ENCODE data around the gene C22orf23.
"Not testable (repeated sequence)": the region's sequence is repeated elsewhere in the genome, so short reads cannot be mapped to it uniquely, and the experiment has no call there.

Gene C22orf23

DNA sequence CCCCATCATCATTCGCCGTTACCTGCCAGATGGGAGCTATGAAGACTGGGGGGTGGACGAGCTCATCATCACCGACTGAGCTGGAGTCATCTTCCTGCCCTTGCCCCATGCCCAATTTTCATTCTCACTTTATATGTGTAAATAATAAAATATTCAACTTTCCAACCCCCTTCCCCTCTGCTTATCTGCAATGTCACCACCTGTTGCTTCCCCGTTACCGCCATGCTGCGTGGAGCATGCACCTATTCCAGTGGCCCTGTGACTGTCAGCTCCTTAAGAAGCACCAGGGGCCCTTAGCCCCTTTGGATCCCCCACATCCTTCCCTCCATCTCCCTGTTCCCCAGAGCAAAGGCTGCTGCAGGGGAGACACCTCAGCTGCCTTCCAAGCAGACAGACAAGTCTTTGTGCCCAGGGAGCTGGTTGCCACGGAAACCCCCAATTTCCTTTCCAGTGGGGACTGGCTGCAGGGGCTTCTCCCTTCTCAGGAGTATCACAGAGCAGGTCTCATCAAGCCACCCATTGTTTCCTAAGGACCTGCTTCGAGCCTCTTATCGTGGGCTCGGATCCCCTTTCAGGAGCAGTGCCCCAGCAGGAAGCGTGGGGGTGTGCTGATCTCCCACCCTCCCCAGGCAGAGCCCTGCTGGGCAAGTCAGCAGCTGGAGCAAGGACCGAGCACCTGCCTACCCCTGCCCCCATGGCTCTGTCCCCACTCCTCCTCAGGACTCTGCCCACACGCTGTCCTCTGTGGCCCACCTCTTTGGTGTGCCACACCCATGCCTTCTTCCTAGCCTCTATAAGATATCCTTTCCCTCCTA is 14.4 kb upstream of the C22orf23 start:
- no peak overlapping the region for H3K4me3 ChIP-seq (ENCODE audit: low read depth, low read length)
- DNase-seq (ENCODE audit: low read depth), result no peak
- TF ChIP-seq, protein P1, sequence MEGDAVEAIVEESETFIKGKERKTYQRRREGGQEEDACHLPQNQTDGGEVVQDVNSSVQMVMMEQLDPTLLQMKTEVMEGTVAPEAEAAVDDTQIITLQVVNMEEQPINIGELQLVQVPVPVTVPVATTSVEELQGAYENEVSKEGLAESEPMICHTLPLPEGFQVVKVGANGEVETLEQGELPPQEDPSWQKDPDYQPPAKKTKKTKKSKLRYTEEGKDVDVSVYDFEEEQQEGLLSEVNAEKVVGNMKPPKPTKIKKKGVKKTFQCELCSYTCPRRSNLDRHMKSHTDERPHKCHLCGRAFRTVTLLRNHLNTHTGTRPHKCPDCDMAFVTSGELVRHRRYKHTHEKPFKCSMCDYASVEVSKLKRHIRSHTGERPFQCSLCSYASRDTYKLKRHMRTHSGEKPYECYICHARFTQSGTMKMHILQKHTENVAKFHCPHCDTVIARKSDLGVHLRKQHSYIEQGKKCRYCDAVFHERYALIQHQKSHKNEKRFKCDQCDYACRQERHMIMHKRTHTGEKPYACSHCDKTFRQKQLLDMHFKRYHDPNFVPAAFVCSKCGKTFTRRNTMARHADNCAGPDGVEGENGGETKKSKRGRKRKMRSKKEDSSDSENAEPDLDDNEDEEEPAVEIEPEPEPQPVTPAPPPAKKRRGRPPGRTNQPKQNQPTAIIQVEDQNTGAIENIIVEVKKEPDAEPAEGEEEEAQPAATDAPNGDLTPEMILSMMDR (IDR thresholded peaks at IDR 0.05; ENCODE audit: insufficient read depth, low read depth, low read length, missing control alignments), result no peak

DNA sequence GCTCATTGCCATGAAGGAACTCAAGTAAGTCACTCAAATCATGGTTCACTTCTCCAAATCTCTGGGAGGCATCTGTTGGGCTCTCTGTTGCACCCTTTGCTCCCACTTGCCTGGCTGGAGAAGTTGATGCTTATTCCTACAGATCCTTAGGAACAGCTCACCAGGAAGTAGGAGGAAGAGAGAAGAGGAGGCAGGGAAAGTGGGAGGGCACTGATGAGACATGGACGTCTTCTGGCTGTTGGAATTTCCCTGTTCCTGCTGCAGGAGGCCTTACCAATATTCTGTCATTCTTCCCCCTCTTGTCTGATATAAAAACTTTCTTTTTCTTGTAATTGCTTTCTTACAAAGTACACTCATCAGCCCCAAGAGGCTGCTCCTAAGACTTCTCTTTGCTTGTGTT is 13.7 kb upstream of the C22orf23 start:
- DNase-seq (ENCODE audit: low read depth), result no peak
- TF ChIP-seq, protein P1 (IDR thresholded peaks at IDR 0.05; ENCODE audit: insufficient read depth, low read depth, low read length, missing control alignments), result no peak
- H3K4me3 ChIP-seq (ENCODE audit: low read depth, low read length), result no peak overlapping the region

DNA sequence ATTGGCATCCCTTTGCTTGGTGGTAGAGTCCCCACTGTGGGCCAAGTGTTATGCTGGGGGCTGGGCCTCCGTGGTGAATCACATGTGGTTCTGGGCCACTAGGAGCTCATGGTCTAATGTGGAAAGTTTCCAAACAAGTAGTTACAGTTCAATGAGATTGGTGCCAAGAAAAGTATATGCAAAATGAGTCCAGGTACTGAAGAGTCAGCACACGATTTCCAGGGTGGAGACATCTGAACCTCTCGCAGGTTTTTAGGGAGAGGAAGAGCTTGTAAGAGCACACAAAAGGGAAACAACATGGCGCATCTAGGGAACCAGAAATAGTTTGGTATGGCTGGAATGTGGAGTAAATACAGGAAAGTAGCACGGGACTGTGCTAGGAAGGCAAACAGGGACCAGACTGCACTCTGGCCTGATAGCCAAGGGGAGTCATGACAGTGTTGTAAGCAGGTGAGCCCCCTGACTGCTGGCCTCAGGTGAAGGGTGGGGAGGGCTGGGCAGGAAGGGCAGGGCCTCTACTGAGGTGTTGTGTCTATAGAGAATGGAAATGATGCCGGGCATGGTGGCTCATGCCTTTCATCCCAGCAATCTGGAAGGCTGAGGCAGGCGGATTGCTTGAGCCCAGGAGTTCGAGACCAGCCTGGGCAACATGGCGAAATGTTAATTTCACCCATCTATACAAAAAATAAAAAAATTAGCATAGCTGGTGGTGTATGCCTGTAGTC is 12.7 kb upstream of the C22orf23 start:
- TF ChIP-seq, protein P1 (IDR thresholded peaks at IDR 0.05; ENCODE audit: insufficient read depth, low read depth, low read length, missing control alignments), result no peak
- no peak overlapping the region for H3K4me3 ChIP-seq (ENCODE audit: low read depth, low read length)
- no peak for DNase-seq (ENCODE audit: low read depth)

DNA sequence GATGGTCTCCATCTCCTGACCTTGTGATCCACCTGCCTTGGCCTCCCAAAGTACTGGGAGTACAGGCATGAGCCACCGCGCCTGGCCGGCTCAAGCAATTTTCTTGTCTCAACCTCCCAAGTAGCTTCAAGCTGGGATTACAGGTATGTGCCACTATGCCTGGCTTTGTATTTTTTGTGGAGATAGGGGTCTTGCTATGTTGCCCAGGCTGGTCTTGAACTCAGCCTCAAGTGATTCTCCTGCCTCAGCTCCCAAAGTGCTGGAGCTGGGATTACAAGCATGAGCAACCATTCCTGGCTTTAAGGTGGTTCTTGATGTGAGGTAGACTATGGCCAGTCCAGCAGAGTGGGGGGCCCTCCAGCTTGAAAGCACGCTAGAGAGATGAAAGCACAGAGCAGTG is 7.7 kb upstream of the C22orf23 start:
- TF ChIP-seq, protein P1 (IDR thresholded peaks at IDR 0.05; ENCODE audit: insufficient read depth, low read depth, low read length, missing control alignments), result no peak
- H3K4me3 ChIP-seq (ENCODE audit: low read depth, low read length), result no peak overlapping the region
- DNase-seq (ENCODE audit: low read depth), result no peak

DNA sequence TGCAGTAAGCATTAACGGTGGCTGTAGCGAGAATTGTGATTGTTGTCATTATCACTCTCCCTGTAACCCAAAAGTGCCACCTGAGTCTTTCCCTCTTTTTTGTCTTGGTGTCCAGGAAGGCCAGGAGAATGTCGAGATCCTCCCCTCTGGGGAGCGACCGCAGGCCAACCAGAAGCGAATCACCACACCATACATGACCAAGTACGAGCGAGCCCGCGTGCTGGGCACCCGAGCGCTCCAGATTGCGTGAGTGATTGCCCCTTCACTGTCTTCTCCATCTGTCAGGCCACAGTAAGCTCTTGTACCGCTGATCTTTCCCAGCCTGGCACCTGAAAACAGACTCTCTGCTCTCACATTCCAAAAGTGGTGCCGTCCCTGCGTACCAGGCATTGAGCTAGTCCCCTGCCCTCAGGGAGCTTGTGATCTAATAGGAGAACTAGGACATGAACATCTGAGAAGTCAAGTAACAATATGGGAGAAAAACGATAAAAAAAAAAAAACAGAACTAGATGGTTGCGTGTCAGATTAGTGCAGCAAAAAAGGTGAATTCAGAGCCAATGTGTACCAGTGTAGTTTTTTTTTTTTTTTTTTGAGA is 5.9 kb upstream of the C22orf23 start:
- TF ChIP-seq, protein P1 (IDR thresholded peaks at IDR 0.05; ENCODE audit: insufficient read depth, low read depth, low read length, missing control alignments), result no peak
- H3K4me3 ChIP-seq (ENCODE audit: low read depth, low read length), result no peak overlapping the region
- no peak for DNase-seq (ENCODE audit: low read depth)

DNA sequence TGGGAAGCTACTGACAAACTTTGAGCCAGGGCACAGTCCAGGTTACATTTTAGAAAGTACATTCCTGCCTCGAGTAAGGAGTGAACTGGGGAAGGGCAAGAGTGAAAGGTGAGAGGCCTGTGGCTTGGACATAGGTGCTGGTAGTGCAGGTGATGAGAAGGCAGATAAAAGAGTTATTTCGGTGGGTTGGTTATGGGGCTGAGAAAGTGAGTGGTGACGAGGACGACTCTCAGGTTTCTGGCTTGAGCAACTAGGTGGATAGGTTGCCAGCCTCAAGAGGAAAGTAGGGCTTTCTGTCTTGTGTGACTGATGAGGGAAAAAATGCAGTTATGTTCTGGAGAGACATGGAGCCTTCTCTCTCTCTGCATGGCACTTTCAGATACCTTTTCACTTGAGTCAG is 3.8 kb upstream of the C22orf23 start:
- no peak for DNase-seq (ENCODE audit: low read depth)
- no peak overlapping the region for H3K4me3 ChIP-seq (ENCODE audit: low read depth, low read length)
- TF ChIP-seq, protein P1 (IDR thresholded peaks at IDR 0.05; ENCODE audit: insufficient read depth, low read depth, low read length, missing control alignments), result no peak

DNA sequence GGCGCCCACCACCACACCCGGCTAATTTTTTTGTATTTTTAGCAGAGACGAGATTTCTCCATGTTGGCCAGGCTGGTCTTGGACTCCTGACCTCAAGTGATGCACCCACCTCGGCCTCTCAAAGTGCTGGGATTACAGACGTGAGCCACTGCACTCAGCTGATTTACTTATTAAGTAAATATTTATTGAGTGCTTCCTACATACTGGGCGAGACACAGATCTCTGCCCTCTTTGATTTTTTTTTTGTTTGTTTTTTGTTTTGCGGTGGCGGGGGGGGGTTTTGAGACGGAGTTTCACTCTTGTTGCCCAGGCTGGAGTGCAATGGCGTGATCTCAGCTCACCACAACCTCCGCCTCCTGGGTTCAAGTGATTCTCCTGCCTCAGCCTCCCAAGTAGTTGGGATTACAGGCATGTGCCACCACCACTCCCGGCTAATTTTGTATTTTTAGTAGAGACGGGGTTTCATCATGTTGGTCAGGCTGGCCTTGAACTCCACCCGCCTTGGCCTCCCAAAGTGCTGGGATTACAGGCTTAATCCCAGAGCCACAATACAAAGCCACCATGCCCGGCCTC is 2.5 kb upstream of the C22orf23 start:
- H3K4me3 ChIP-seq (ENCODE audit: low read depth, low read length); DNase-seq (ENCODE audit: low read depth): not testable (repeated sequence)
